ENCODE data around the gene CNGA2. TPM values are rescaled to one million over a fixed set of nuclear protein-coding genes. Genes with fewer than 3 reads are reported as not detected.
A peak's percentile ranks its signal among the peaks of the same experiment; 100 is the strongest.

CNGA2 gene
- total RNA-seq, 4 donors from 2014 or later: not detected

- Histone ChIP-seq H3K4me1 (no peaks in the 10 kb centered on the region), H3K4me3 (no peak overlapping the region), H3K36me3 (no peaks in the 10 kb centered on the region), H3K27ac (no peak overlapping the region), H3K27me3 (no peaks in the 10 kb centered on the region), H3K9me3 (no peaks in the 10 kb centered on the region)
- no peak for DNase-seq (ENCODE audit: low spot score in 2 of 2)
- no peak for TF ChIP-seq POLR2A (IDR thresholded peaks at IDR 0.05)
- no peak for TF ChIP-seq POLR2AphosphoS5 (IDR thresholded peaks at IDR 0.05)
- no peak for TF ChIP-seq CTCF (IDR thresholded peaks at IDR 0.05)
- TF ChIP-seq EP300 (IDR thresholded peaks at IDR 0.05): no peak
- 63% methylated on average over 4 of the region's 5 CpGs for WGBS
These were observed 38.9 kb downstream of the CNGA2 start for GRCh38 chrX:151773434-151773833.

GRCh38 chrX:151774421-151774820 is 39.9 kb downstream of the CNGA2 start:
- no peak overlapping the region for H3K27ac ChIP-seq
- no peak overlapping the region for H3K4me3 ChIP-seq
- no peaks in the 10 kb centered on the region for H3K9me3 ChIP-seq
- no peaks in the 10 kb centered on the region for H3K27me3 ChIP-seq
- WGBS: 70% methylated on average over 3 of the region's 3 CpGs
- no peaks in the 10 kb centered on the region for H3K36me3 ChIP-seq
- no peak for TF ChIP-seq POLR2A (IDR thresholded peaks at IDR 0.05)
- H3K4me1 ChIP-seq: no peaks in the 10 kb centered on the region
- no peak for DNase-seq (ENCODE audit: low spot score in 2 of 2)

- H3K27me3 ChIP-seq: no peaks in the 10 kb centered on the region
- H3K9me3 ChIP-seq: no peaks in the 10 kb centered on the region
- no peak overlapping the region for H3K4me3 ChIP-seq
- H3K27ac ChIP-seq: no peak overlapping the region
- peak in 1 of 2 donors; percentile 33 for DNase-seq (ENCODE audit: low spot score in 2 of 2)
- no peak for TF ChIP-seq EP300 (IDR thresholded peaks at IDR 0.05)
- TF ChIP-seq POLR2AphosphoS5 (IDR thresholded peaks at IDR 0.05): no peak
- TF ChIP-seq POLR2A (IDR thresholded peaks at IDR 0.05): no peak
- no peak for TF ChIP-seq CTCF (IDR thresholded peaks at IDR 0.05)
- no peaks in the 10 kb centered on the region for H3K4me1 ChIP-seq
- 64% methylated on average over 9 of the region's 13 CpGs for WGBS
- H3K36me3 ChIP-seq: no peaks in the 10 kb centered on the region
These were observed 41.7 kb downstream of the CNGA2 start for GRCh38 chrX:151776181-151776731.

GRCh38 chrX:151776936-151777335 is 42.4 kb downstream of the CNGA2 start:
- 86% methylated on average over 5 of the region's 5 CpGs for WGBS
- H3K4me1 ChIP-seq: no peaks in the 10 kb centered on the region
- peak in 1 of 2 donors; percentile 37 for DNase-seq (ENCODE audit: low spot score in 2 of 2)
- no peaks in the 10 kb centered on the region for H3K36me3 ChIP-seq
- H3K27ac ChIP-seq: no peak overlapping the region
- no peaks in the 10 kb centered on the region for H3K27me3 ChIP-seq
- no peaks in the 10 kb centered on the region for H3K9me3 ChIP-seq
- no peak for TF ChIP-seq EP300 (IDR thresholded peaks at IDR 0.05)
- TF ChIP-seq POLR2AphosphoS5 (IDR thresholded peaks at IDR 0.05): no peak
- TF ChIP-seq CTCF (IDR thresholded peaks at IDR 0.05): no peak
- no peak for TF ChIP-seq POLR2A (IDR thresholded peaks at IDR 0.05)
- H3K4me3 ChIP-seq: no peak overlapping the region

GRCh38 chrX:151779258-151779657 is 44.7 kb downstream of the CNGA2 start:
- Histone ChIP-seq H3K27me3 (no peaks in the 10 kb centered on the region), H3K4me1 (no peaks in the 10 kb centered on the region), H3K9me3 (no peaks in the 10 kb centered on the region), H3K27ac (no peak overlapping the region), H3K4me3 (no peak overlapping the region), H3K36me3 (no peaks in the 10 kb centered on the region)
- DNase-seq (ENCODE audit: low spot score in 2 of 2): no peak
- WGBS: 89% methylated on average over 4 of the region's 4 CpGs
- TF ChIP-seq EP300 (IDR thresholded peaks at IDR 0.05): no peak
- no peak for TF ChIP-seq POLR2AphosphoS5 (IDR thresholded peaks at IDR 0.05)
- no peak for TF ChIP-seq POLR2A (IDR thresholded peaks at IDR 0.05)
- TF ChIP-seq CTCF (IDR thresholded peaks at IDR 0.05): no peak

- no peak overlapping the region for H3K4me3 ChIP-seq
- no peaks in the 10 kb centered on the region for H3K36me3 ChIP-seq
- TF ChIP-seq CTCF (IDR thresholded peaks at IDR 0.05) (no peak), POLR2A (IDR thresholded peaks at IDR 0.05) (no peak), EP300 (IDR thresholded peaks at IDR 0.05) (no peak), POLR2AphosphoS5 (IDR thresholded peaks at IDR 0.05) (no peak)
- no peaks in the 10 kb centered on the region for H3K27me3 ChIP-seq
- H3K27ac ChIP-seq: no peak overlapping the region
- 100% methylated on average over 3 of the region's 4 CpGs for WGBS
- no peaks in the 10 kb centered on the region for H3K4me1 ChIP-seq
- no peak for DNase-seq (ENCODE audit: low spot score in 2 of 2)
- H3K9me3 ChIP-seq: no peaks in the 10 kb centered on the region
These were observed 46.1 kb downstream of the CNGA2 start for GRCh38 chrX:151780621-151781020.
